Left ventricle myocardium superior (tissue), 1 donor: ENCODE measurements around the gene DGKD. TPM values are rescaled to one million over a fixed set of nuclear protein-coding genes. Genes with fewer than 3 reads are reported as not detected.

Source experiments
- ATAC-seq: fragments of 200-7000 bp; cut with Tn5 transposase; one replicate; pipeline ENCODE4 v1.9.1; 2020; ENCODE audit warnings: mild to moderate bottlenecking, moderate library complexity
- DNase-seq: peaks from one replicate; pipeline ENCODE4 v3.0.0-alpha.2; 2020
- intact Hi-C: fragments of 100-400 bp; cut with micrococcal nuclease; formaldehyde crosslinking; loops from one replicate; pipeline ENCODE4 v1.11.0; 2022
- total RNA-seq: library from RNA; stranded (reverse); fragmentation: NEBNext Ultra II Directional; extraction: Animal tissue kit (Norgen Biotek cat#: 25700); gene quantifications from one replicate; pipeline ENCODE4 v1.2.1, GENCODE V29; 2021
- donor health status: DM: no; HTN: yes; CAD: no; lungs with severe emphysema.

Gene DGKD
- total RNA-seq, 1 donor from 2014 or later = 27.1 TPM

DNA sequence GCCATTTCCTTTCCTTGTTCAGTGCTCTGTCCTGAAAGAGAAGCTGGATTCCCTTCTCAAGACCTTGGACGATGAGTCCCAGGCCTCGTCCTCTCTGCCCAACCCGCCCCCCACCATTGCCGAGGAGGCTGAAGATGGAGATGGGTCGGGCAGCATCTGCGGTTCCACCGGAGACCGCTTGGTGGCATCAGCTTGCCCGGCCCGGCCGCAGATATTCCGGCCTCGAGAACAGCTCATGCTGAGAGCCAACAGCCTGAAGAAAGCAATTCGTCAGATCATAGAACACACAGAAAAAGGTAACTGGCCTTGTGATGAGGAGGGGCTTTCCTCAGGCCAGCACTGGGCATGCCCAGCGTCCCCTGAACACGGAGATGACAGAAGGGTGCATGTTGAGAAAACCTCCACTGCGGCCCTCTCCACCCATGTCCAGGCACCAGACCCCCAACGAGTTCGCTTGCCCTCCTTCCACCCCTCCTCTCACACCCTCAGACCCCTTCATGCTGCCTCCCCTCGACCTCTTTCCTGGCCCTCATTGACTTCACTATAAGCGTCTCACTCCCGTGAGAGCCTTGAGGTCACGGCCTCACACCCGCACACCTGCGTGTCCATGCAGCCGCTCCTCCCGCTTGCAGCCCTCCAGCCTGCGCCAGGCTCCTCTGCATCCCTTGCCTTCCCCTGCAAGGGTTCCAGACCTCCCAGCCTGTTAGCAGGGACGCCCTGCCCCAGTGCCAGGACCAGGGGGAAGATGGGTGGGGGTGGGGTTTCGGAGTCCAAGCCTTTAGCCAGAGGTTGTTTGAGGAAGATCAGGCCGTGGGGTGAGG, 95.0 kb downstream of the DGKD start:
- no peak for DNase-seq

DNA sequence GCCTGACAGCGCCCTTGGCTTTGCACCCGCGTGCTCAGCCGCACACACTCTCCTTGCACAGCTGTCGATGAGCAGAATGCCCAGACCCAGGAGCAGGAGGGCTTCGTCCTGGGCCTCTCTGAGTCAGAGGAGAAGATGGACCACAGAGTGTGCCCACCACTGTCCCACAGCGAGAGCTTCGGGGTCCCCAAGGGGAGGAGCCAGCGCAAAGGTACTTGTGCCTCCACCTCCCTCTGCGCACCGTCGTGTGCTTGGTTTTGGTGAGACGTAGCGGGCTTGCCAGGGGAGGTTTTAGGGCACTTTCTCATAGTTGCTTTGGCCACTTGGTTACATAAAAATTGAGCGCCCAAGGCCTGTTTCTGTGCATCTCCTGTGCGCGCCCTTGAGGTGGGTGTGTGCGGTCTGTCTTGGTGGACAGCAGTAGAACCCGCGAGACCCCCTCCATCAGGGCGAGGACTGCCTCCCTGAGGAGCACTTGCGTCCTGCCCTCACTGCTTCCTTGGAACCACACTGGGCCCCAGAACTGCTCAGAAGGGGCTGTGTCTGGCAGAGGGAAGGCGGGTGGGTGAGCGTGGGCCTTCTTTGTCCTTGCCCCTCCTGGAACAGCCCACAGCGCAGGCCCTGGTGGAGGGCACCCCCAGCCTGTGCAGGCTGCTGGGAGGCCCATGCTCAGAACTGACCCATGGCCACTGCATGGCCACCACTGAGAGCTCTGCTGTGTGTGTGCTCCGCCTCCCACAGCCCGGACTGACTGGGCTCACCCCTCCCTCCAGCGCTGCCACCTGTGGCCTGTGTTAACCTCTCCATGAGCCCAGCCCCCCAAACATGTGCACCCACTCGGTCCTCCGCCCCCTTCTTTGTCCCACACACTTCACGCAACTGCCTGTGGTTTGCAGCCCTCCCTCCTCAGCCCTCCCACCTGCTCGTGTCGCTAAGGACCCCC, 95.9 kb downstream of the DGKD start:
- intact Hi-C loops = loop anchor here (10.0 kb wide), 1 partner anchor 95 kb away; the partner anchor contains the start of gene DGKD
- ATAC-seq (no peak), DNase-seq (no peak)

More for the DNA sequence above, 95.0 kb downstream of the DGKD start:
- peak; percentile 28 for ATAC-seq
- intact Hi-C loops = loop anchor here (10.0 kb wide), 1 partner anchor 94 kb away; the partner anchor contains the start of gene DGKD

DNA sequence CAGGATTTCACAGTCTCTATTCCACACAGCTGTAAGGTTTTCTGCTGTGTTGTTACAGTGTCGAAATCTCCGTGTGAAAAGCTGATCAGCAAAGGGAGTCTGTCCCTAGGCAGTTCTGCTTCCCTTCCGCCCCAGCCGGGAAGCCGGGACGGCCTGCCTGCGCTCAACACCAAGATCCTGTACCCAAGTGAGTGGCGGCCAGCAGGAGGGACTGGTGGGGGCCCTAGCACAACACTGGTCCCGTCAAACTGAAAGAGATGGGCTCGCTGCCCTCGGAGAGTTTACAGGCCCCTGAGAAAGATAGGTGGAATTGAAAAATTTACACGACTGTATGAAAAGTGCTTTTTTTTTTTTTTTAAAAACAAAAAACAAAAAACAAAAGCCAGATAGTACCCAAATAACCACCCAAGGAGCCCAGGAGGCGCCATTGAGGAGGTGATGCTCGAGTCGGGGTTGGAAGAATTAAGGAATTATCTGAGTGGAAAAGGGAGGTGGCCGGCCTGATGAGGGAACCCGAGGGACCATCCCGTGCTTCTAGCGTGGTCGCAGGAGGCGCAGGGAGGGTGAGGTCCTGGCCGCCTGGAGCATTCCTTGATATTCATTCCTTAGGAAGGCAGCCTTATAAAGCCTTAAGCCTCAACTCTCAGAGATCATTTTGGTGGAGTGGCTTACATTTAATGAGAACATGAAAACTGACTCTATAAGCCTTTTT, 96.7 kb downstream of the DGKD start:
- DNase-seq (no peak), ATAC-seq (no peak)
- intact Hi-C loops = no loop called here

DNA sequence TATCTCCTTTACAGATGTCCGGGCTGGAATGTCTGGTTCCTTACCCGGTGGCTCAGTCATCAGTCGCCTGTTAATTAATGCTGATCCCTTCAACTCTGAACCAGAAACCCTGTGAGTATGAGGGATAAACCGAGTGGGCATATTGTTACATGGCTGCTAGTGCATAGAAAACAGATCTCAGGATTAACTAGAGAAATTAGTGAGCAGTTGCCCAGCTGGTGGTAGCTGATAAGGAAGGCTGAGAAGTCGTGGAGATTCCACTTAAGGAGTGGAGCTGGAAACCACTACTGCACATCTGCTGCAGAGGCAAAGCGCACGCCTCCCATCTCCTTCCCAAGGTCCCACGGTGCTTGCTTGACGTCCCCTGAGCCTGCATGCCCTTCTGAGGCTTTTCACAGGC, 97.7 kb downstream of the DGKD start:
- ATAC-seq (no peak), DNase-seq (no peak)
- intact Hi-C loops = no loop called here

DNA sequence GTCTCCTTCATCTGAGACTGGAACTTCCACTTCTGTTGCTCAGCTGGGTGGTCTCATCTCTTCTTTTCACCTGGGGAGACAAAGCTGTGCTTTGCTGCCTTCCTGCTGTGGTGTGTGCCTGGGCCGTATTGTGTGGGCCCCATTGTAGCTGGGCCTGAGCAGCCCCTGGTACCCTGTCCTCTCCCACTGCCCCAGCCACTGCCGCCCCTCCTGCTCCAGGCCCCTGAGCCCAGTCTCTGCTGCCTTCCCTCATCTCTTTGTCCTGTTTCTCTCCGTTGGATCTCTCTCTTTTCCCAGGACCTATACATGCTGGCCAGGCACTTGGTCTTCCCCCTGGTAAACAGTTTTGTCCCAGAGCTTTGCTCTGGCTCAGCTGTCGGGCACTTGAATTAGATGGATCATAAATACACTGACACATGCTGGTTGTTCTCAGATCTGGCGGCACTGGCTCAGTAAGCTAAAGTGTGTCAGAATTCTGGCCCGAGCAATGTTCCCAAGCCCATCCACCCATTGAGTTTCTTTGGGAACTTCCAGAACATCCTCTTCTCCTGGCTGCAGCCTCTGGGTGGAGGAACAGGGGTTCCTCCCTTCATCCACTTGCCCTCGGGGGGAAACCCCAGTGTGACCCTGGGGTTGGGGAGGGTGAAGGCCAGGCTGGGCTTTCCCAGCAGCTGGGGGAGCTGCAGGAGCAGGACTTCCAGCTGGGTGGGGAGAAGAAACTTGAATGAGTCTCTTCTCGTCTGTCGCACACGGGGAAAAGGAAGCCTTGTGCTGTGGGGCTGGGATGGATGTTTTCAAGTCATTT, 99.0 kb downstream of the DGKD start:
- ATAC-seq (peak; percentile 14), DNase-seq (no peak)
- intact Hi-C loops = no loop called here

DNA sequence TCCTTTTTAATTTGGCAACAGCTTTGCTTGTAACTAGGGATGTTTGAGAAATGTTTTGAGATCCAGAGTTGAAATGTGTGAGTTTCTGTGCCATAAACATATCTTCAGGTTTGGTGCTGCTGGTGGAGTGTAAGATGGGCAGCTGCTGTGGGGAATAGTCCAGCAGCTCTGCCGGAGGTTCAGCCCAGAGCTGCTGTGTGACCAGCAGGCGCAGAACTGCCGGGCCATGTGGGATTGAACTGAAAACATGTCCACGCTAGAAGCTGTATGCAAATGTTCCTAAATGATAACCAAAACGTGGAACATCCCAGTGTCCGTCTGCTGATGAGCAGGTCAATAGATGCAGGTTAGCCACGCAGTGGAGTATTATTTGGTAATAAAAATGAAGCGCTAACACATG, 99.6 kb downstream of the DGKD start:
- intact Hi-C loops = no loop called here
- no peak for DNase-seq
- ATAC-seq = no peak

DNA sequence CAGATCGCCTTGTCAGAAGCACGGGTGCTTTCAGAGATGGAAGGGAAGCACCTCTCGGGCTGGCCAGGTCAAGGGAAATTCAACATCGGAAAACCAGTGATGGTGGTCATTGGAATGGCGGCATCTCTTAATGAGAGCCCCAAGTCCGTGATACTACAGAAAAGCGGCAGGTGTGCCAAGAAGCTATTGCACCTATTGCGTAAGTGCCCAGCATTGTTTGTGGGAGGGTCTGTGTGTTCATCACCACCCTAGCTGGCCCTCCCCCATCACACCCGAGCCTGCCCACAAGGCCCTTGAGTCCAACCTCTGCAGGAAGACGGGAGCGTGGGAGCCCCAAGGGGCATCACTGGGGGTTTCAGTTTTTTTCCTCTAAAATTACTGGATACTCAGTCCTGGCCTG, 100.7 kb downstream of the DGKD start:
- intact Hi-C loops = no loop called here
- ATAC-seq (no peak), DNase-seq (no peak)

DNA sequence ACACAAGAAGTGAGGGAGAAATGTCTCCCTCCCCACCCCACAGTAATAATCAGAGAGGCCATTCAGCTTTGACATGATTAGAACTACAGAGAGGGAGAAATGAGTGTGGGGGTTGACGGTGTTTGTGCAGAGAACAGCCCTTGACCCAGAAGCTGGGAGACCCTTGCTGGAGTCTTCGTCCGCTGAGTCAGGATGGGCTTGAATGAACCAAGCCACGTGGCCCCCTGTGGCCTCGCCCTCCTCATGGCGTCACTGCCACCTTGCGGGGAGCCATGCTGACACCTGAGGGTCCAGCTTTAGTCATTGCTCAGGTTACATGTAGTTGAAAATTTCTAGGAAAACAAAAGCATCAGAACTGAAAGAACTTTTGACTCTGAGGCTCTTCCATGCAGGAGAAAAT, 101.2 kb downstream of the DGKD start:
- ATAC-seq (no peak), DNase-seq (no peak)
- intact Hi-C loops = no loop called here

DNA sequence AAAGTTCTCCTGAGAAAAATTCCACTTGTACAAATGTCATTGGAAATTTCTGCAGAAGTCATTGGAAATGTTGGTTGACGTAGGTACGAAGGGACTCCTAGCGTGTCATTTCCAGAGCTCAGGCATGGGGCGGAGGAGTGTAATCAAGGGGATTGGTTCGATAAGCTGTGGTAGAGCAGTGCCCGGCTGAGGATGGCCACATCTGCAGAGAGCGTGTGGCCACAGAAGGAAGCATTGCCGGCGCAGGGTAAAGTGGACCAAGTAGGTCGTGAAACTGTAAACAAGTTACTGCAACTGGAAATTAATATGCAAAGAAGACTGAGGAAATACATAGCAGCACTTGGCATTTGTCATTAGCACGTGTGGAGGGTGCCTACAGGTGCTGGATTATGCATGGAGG, 101.8 kb downstream of the DGKD start:
- DNase-seq (no peak), ATAC-seq (no peak)
- intact Hi-C loops = no loop called here

DNA sequence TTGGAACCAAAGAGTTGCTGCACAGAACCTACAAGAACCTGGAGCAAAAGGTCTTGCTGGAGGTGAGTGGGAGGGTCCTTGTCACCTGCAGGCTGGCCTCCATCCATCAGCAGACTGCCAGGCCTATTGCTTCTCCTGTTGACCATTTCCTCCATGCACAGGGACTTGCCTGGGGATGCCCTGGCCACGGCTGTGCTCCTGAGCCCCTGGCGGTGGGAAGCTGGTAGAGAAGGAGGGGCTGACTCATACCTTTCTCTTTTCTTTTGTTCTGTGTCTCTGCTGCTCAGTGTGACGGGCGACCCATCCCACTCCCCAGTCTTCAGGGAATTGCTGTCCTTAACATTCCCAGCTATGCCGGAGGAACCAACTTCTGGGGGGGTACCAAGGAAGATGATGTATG, 102.6 kb downstream of the DGKD start:
- DNase-seq = no peak
- no peak for ATAC-seq
- intact Hi-C loops = no loop called here

DNA sequence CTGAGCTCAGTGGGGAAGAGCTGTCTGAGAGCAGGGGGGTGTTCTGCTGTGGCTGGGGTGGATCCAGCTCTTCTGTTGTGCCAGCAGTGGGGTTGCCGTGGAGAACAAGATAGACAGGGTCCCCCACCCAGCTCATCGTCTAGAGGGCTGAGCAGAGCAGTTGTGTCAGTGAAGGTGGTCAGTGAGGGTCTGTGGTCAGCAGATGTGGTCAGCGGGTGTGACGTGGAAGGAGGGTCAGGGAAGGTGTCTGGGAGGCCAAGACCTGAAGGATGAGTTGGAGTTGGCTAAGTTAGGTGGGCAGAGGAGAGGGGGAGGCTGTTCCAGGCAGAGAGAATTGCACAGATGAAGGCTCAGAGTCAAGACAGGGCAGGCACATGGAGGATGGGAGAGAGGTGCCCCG, 103.1 kb downstream of the DGKD start:
- ATAC-seq (no peak), DNase-seq (no peak)
- intact Hi-C loops = no loop called here

DNA sequence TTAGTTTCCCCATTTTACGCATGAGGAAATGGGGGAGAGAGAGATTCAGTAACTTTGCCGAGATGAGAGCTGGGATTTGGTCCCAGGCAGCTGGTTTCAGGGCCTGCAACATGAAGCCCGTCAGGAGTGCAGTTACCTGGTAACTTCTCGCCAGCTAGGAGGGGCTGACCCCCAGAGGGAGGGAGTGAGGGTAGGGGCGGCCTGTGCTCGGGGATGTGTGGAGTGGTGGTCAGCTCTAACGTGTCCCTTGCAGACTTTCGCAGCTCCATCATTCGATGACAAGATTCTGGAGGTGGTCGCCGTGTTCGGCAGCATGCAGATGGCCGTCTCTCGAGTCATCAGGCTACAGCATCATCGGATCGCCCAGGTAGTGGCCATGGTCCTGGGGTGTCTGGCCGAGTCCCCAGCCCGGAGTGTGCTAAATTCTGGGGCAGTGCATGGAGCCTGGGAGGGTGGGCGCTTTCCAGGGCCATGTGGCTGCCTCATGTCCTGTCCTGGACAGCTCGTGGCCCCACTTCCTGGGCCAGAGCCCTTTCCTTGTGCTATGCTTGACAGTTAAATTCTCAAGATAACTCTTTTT, 103.8 kb downstream of the DGKD start:
- ATAC-seq (no peak), DNase-seq (no peak)
- intact Hi-C loops = no loop called here

DNA sequence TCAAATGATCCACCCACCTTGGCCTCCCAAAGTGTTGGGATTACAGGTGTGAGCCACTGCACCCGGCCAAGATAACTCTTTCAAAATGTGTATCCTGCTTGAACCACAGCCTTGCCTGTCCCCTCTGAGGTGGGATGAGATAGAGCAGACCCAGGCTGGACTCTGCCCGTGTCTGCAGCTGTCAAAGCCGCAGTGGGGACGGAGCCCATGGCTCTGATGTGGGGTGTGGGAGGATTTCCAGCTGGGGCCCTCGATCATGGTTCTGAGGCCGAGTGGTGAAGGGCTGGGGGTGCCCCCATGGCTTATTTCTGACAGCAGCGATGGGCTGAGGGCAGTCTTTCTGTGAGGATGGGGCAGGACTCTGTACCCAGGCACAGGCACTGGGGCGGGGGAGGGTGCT, 104.5 kb downstream of the DGKD start:
- intact Hi-C loops = no loop called here
- DNase-seq = no peak
- no peak for ATAC-seq

DNA sequence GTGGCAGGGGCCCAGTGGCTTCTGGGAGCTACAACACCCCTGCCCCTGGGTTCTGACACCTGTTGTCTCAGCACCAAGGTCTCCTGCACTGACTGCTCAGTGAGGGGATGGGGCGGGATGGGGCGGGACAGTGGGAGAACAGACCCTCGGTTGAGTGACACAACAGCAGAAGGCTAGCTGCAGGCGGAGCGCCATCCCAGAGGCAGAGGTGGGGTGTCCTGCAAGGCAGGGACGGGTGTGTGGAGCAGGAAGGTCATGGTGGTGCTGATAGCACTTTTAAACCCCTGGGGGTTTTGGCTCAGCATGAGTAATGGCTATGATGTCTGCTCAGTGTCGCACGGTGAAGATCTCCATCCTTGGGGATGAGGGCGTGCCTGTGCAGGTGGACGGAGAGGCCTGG, 105.1 kb downstream of the DGKD start:
- ATAC-seq = no peak
- no peak for DNase-seq
- intact Hi-C loops = no loop called here

DNA sequence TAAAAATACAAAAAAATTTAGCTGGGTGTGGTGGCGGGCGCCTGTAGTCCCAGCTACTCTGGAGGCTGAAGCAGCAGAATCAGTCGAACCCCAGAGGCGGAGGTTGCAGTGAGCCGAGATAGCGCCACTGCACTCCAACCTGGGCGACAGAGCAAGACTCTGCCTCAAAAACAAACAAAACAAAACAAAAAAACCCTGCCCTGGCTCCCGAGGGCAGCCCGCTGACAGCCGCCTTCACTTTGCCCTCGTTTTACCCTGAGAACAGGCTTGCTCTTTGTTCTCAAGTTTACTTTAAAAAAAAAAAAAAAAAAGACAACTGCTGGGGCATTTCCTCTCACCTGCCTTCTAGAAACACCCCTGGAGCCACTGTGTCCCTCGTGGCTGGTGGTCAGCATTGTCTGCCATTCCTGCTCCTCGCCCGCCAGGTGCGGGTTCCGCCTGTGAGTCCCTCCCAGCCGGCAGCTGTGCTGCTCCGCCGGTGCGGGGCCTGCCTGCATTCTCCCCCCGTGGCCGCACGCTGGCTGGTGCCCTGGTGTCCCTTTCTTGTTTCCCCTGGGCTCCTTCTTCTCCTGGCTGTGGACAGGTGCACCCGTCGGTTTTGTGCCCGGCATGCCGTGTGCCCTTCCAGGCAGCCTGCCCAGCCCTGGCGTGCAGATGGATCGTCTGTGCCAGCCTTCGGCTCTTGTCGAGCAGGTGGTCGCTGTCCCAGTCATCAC, 106.6 kb downstream of the DGKD start:
- DNase-seq = peak; percentile 72
- ATAC-seq = peak; percentile 83
- intact Hi-C loops = no loop called here

DNA sequence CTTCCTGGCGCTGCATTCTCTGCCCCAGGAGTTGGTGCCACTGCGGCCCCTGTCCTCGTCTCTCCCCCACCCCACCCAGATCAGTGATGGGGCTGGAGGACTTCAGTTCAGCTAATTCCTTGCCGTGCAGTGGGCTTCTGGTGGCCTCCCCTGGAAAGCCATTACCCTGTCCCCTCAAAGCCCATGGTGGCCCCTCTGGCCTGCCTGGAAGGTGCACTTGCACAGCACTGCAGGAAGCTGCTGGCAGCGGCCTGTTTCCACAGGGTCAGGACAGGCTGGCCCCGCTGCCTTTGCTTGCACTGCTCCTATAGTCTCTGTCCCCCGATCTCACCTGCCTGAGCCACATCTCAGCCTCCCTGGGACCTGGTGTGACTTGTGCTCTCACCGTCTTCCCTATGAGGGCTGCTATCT, 107.2 kb downstream of the DGKD start:
- ATAC-seq (peak; percentile 12), DNase-seq (no peak)
- intact Hi-C loops = no loop called here

DNA sequence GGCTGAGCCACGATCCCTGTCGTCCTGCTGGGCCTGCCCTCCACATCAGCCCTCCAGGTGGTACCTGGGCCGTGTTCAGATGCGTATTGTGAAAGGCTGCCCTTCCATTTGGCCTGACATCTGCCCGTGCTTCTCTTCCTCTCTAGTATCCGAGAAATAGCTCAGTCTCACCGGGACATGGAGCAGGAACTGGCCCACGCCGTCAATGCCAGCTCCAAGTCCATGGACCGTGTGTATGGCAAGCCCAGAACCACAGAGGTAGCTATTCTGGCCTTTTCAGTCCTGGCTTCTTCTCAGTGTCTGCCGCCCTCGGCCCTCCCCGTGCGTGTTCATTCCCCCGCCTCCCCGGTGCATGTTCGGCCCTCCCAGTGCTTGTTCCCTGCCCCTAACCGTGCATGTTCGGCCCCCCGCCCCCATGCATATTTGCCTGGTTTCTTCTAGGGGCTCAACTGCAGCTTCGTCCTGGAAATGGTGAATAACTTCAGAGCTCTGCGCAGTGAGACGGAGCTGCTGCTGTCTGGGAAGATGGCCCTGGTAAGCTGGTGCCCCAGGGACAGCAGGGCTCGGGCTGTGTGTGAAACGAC, 108.0 kb downstream of the DGKD start:
- no peak for ATAC-seq
- DNase-seq = no peak
- intact Hi-C loops = no loop called here
